Measurements from ENCODE around the gene ZNF362. TPM values are rescaled to one million over a fixed set of nuclear protein-coding genes. Genes with fewer than 3 reads are reported as not detected.

Gene ZNF362
- total RNA-seq, 1 experiment from 2014 or later: 10.8 TPM

DNA sequence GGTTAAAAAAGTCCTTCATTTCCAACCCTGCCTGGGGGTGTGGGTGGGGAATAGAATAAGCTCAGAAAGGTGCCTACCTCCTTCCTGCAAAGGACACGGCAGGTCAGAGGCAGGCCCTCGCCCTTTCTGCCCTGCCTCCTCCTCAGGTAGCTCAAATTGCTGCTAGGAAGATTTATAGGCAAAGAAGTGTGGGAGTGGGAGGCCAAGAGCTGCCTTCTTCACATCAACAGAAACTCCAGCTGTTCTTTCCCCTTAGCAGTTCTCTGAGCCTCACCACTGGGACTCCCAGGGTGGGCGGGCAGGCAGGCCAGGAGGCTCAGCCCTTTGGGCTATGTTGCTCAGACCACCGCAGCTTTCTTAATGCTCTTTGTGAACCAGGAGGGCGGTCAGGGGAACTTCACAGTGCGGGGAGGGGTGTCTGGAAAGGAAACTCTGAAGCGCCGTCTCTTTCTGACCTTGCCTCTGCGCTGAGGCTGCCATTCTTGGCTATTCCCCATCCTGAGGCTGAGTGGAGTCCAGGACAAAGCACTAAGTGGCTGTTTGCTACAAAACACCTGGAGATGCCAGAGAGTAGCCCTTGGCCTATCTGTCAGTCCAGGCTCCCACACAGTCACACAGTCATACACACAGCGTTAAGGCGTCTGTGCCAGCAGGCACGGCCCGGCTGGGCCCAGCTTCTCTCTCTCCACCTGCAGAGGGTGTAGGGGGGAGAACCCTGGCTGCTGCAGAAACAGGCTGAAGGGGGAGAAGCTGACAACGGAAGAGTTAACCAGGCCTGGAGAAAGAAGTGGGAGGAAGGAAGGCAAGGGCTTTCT lies 67.6 kb downstream of the ZNF362 start:
- TSS peak; percentile 7 for BruUV-seq (replicated peaks)
- H3K4me1 ChIP-seq (ENCODE audit: insufficient read depth, low read length): peaks cover 13% of the 10 kb centered on the region
- H3K9me2 ChIP-seq (replicated peaks; ENCODE audit: low read length): no peaks in the 10 kb centered on the region
- no peak overlapping the region for H3K4me3 ChIP-seq (ENCODE audit: low read length)
- H2AFZ ChIP-seq (ENCODE audit: low read length): no peak overlapping the region
- H4K20me1 ChIP-seq (ENCODE audit: low read length): peaks cover 5% of the 10 kb centered on the region; the same call in 1 of the 2 replicates
- H3K4me2 ChIP-seq (ENCODE audit: low read length): no peak overlapping the region
- ChIA-PET POLR2A (ENCODE audit: unreplicated experiment) (interaction anchor here (0.6 kb wide), 1 partner anchor 15 kb away, joined by 3 read pairs; no protein-coding TSS in a partner anchor), CTCF (interaction anchor here (0.7 kb wide), 1 partner anchor 267 kb away, joined by 3 read pairs; no protein-coding TSS in a partner anchor)
- intact Hi-C loops (cut with micrococcal nuclease): no loop called here
- DNase-seq (no peak), ATAC-seq (no peak)
- H3F3A ChIP-seq (ENCODE audit: low read length, unreplicated experiment): peaks cover 4% of the 10 kb centered on the region
- no peak overlapping the region for H3K9ac ChIP-seq (ENCODE audit: low read length)
- TF ChIP-seq EZH2phosphoT487 (IDR thresholded peaks at IDR 0.05; ENCODE audit: borderline replicate concordance, low read length) (no peak), EZH2 (IDR thresholded peaks at IDR 0.05; ENCODE audit: low read length, unreplicated experiment) (no peak)
- H3K9me3 ChIP-seq (ENCODE audit: low read length): no peaks in the 10 kb centered on the region
- no peaks in the 10 kb centered on the region for H3K79me2 ChIP-seq (ENCODE audit: low read length)
- H3K27me3 ChIP-seq (ENCODE audit: low read length): no peaks in the 10 kb centered on the region
- H3K36me3 ChIP-seq (ENCODE audit: low read depth, low read length): peaks cover 61% of the 10 kb centered on the region
- no peak overlapping the region for H3K27ac ChIP-seq (ENCODE audit: low read length)

DNA sequence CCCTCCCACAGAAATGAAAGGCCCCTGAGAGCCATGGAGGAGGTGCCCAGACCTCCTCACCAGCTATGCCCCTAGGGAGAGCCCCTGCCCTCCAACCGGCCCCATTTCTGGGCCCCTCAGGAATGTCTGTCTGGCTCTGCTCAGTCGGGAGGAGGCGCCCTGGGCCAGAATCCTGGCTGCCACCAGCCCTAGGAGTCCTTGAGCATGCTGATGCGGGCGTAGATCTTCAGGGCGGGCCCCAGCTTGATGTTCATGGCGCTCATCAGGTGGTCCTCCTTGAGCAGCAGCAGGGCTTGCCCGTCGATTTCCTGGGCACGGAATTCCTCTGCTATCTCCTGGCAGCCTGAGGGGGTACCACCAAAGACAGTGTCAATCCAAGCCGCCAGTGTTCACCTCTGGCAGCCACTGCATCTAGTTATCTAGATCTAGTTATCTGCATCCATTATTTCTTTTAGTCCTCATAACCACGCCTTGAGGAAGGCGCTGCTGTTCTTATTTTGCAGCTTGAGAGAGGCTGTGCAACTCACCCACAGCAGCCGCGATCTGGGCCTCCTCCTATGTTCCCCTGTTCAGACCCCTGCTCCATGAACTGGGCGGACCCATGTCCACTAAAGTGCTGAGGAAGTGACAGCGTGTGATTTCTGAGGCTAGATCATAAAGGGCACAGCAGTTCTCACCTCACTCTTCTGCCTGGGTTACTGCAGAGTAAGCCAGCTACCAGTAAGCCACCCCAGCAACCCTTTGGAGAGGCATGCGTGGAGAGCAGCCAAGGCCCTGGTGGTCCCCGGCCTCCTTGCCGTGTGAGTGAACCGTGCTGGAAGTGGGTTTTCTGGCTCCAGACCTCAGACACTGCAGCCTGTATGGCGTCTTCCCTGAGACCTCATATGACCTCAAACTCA lies 68.6 kb downstream of the ZNF362 start:
- Histone ChIP-seq H3K9me3 (ENCODE audit: low read length) (no peaks in the 10 kb centered on the region), H3K4me1 (ENCODE audit: insufficient read depth, low read length) (peaks cover 17% of the 10 kb centered on the region), H3K36me3 (ENCODE audit: low read depth, low read length) (peaks cover 71% of the 10 kb centered on the region), H3K79me2 (ENCODE audit: low read length) (no peaks in the 10 kb centered on the region), H3K9me2 (replicated peaks; ENCODE audit: low read length) (no peaks in the 10 kb centered on the region), H3K4me3 (ENCODE audit: low read length) (no peak overlapping the region), H3F3A (ENCODE audit: low read length, unreplicated experiment) (peaks cover 4% of the 10 kb centered on the region), H3K27ac (ENCODE audit: low read length) (no peak overlapping the region), H3K9ac (ENCODE audit: low read length) (no peak overlapping the region), H3K27me3 (ENCODE audit: low read length) (no peaks in the 10 kb centered on the region), H4K20me1 (ENCODE audit: low read length) (peaks cover 5% of the 10 kb centered on the region; the same call in 1 of the 2 replicates), H2AFZ (ENCODE audit: low read length) (no peak overlapping the region), H3K4me2 (ENCODE audit: low read length) (no peak overlapping the region)
- ATAC-seq (no peak), DNase-seq (no peak)
- TF ChIP-seq, protein P1, sequence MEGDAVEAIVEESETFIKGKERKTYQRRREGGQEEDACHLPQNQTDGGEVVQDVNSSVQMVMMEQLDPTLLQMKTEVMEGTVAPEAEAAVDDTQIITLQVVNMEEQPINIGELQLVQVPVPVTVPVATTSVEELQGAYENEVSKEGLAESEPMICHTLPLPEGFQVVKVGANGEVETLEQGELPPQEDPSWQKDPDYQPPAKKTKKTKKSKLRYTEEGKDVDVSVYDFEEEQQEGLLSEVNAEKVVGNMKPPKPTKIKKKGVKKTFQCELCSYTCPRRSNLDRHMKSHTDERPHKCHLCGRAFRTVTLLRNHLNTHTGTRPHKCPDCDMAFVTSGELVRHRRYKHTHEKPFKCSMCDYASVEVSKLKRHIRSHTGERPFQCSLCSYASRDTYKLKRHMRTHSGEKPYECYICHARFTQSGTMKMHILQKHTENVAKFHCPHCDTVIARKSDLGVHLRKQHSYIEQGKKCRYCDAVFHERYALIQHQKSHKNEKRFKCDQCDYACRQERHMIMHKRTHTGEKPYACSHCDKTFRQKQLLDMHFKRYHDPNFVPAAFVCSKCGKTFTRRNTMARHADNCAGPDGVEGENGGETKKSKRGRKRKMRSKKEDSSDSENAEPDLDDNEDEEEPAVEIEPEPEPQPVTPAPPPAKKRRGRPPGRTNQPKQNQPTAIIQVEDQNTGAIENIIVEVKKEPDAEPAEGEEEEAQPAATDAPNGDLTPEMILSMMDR (conservative IDR thresholded peaks at IDR 0.05; ENCODE audit: low read depth, low read length): no peak
- no peak for TF ChIP-seq EZH2 (IDR thresholded peaks at IDR 0.05; ENCODE audit: low read length, unreplicated experiment)
- no peak for TF ChIP-seq EZH2phosphoT487 (IDR thresholded peaks at IDR 0.05; ENCODE audit: borderline replicate concordance, low read length)
- intact Hi-C loops (cut with micrococcal nuclease): no loop called here
- POLR2A ChIA-PET (ENCODE audit: unreplicated experiment): no interaction called here
- no TSS peak for BruUV-seq (replicated peaks)
- CTCF ChIA-PET: no interaction called here

DNA sequence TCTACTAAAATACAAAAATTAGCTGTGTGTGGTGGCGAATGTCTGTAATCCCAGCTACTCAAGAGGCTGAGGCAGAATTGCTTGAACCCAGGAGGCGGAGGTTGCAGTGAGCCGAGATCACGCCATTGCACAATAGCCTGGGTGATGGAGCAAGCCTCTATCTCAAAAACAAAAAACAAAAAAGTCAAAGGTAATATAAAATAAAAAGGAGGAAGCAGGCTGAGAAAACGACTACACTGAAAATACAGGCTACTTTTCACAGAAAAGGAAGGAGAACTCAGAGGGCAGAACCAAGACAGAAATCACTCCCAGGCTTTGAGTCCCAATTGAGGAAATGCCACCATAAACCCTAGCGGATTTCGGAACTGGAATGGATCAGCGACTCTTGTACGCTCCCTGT lies 70.5 kb downstream of the ZNF362 start:
- Histone ChIP-seq H3K36me3 (ENCODE audit: low read depth, low read length) (peaks cover 89% of the 10 kb centered on the region), H3K27ac (ENCODE audit: low read length) (no peak overlapping the region), H3F3A (ENCODE audit: low read length, unreplicated experiment) (peaks cover 4% of the 10 kb centered on the region), H4K20me1 (ENCODE audit: low read length) (peaks cover 9% of the 10 kb centered on the region), H3K9me2 (replicated peaks; ENCODE audit: low read length) (no peaks in the 10 kb centered on the region), H3K4me2 (ENCODE audit: low read length) (no peak overlapping the region), H3K4me1 (ENCODE audit: insufficient read depth, low read length) (peaks cover 17% of the 10 kb centered on the region), H3K4me3 (ENCODE audit: low read length) (no peak overlapping the region), H3K79me2 (ENCODE audit: low read length) (peaks cover 4% of the 10 kb centered on the region), H3K9ac (ENCODE audit: low read length) (no peak overlapping the region), H3K27me3 (ENCODE audit: low read length) (no peaks in the 10 kb centered on the region), H2AFZ (ENCODE audit: low read length) (no peak overlapping the region), H3K9me3 (ENCODE audit: low read length) (no peaks in the 10 kb centered on the region)
- no peak for ATAC-seq
- no peak for TF ChIP-seq EZH2 (IDR thresholded peaks at IDR 0.05; ENCODE audit: low read length, unreplicated experiment)
- TF ChIP-seq, protein P1 (conservative IDR thresholded peaks at IDR 0.05; ENCODE audit: low read depth, low read length): no peak
- no peak for TF ChIP-seq EZH2phosphoT487 (IDR thresholded peaks at IDR 0.05; ENCODE audit: borderline replicate concordance, low read length)
- no TSS peak for BruUV-seq (replicated peaks)
- ChIA-PET CTCF (no interaction called here), POLR2A (ENCODE audit: unreplicated experiment) (no interaction called here)
- DNase-seq: no peak
- intact Hi-C loops (cut with micrococcal nuclease): no loop called here
